Activated naive CD4-positive, alpha-beta T cell (primary cell): ENCODE data around the gene EYA4.
"Not testable (repeated sequence)": the region's sequence is repeated elsewhere in the genome, so short reads cannot be mapped to it uniquely, and the experiment has no call there.

ENCODE experiments used
- DNase-seq, 4 experiments: peaks; one replicate each; lab custom pipeline; 2025; lab: John Stamatoyannopoulos, UW

Gene EYA4

GRCh38 chr6:133528566-133528965 lies 287.4 kb downstream of the EYA4 start:
- DNase-seq, result no peak

GRCh38 chr6:133532908-133533307 lies 291.8 kb downstream of the EYA4 start:
- DNase-seq, result no peak

GRCh38 chr6:133539502-133540259 lies 298.5 kb downstream of the EYA4 start:
- no peak for DNase-seq

- DNase-seq, result no peak
Measured at GRCh38 chr6:133540361-133540760, 299.2 kb downstream of the EYA4 start.

GRCh38 chr6:133541040-133541439 lies 299.9 kb downstream of the EYA4 start:
- DNase-seq, result no peak

GRCh38 chr6:133542056-133542821 lies 301.1 kb downstream of the EYA4 start:
- DNase-seq, result no peak

GRCh38 chr6:133544419-133544818 lies 303.3 kb downstream of the EYA4 start:
- no peak for DNase-seq

- DNase-seq, result no peak
Measured at GRCh38 chr6:133546098-133546497, 304.9 kb downstream of the EYA4 start.

- DNase-seq, result no peak
Measured at GRCh38 chr6:133547136-133547535, 306.0 kb downstream of the EYA4 start.

- DNase-seq, result no peak
Measured at GRCh38 chr6:133548423-133549159, 307.4 kb downstream of the EYA4 start.

GRCh38 chr6:133549371-133549801 lies 308.2 kb downstream of the EYA4 start:
- DNase-seq, result no peak

GRCh38 chr6:133550026-133550425 lies 308.9 kb downstream of the EYA4 start:
- no peak for DNase-seq

GRCh38 chr6:133551436-133551835 lies 310.3 kb downstream of the EYA4 start:
- no peak for DNase-seq

- no peak for DNase-seq
Measured at GRCh38 chr6:133551847-133552341, 310.7 kb downstream of the EYA4 start.

- no peak for DNase-seq
Measured at GRCh38 chr6:133553652-133554051, 312.5 kb downstream of the EYA4 start.

- not testable (repeated sequence) for DNase-seq
Measured at GRCh38 chr6:133554121-133554520, 313.0 kb downstream of the EYA4 start.

GRCh38 chr6:133555685-133556084 lies 314.5 kb downstream of the EYA4 start:
- DNase-seq, result no peak

- DNase-seq, result no peak
Measured at GRCh38 chr6:133559926-133560325, 318.8 kb downstream of the EYA4 start.

- DNase-seq, result no peak
Measured at GRCh38 chr6:133567636-133568035, 326.5 kb downstream of the EYA4 start.

GRCh38 chr6:133568970-133569889 lies 328.1 kb downstream of the EYA4 start:
- DNase-seq, result no peak

- DNase-seq, result no peak
Measured at GRCh38 chr6:133571681-133572080, 330.5 kb downstream of the EYA4 start.
